ENCODE results near the gene VAMP3. TPM values are rescaled to one million over a fixed set of nuclear protein-coding genes. Genes with fewer than 3 reads are reported as not detected.

Gene VAMP3
- total and polyA plus RNA-seq, 9 of the 15 experiments (the other 6 are each of a cell fraction or from before 2014, with no cell fraction given) = 27.1 to 71.3 (median 47.5) TPM

- TF ChIP-seq AFF4 (CRISPR knock-in tag; IDR thresholded peaks at IDR 0.05) (no peak), KLF10 (CRISPR knock-in tag; IDR thresholded peaks at IDR 0.05) (no peak), JUND (IDR thresholded peaks at IDR 0.05; ENCODE audit: borderline replicate concordance, low read depth, low read length) (peak; percentile 38; the same call in 1 of the 2 replicates), JUND (tag; IDR thresholded peaks at IDR 0.05; ENCODE audit: borderline replicate concordance, low read depth, low read length) (no peak; the same call in 2 of the 3 replicates), TARDBP (IDR thresholded peaks at IDR 0.05) (no peak), ZNF589 (CRISPR knock-in tag; IDR thresholded peaks at IDR 0.05; ENCODE audit: low read depth) (no peak), ZNF785 (CRISPR knock-in tag; IDR thresholded peaks at IDR 0.05) (no peak), TCF7L2 (IDR thresholded peaks at IDR 0.05; ENCODE audit: low read depth, low read length) (no peak), MCM3 (IDR thresholded peaks at IDR 0.05) (no peak), SMARCE1 (IDR thresholded peaks at IDR 0.05) (no peak), MCM7 (IDR thresholded peaks at IDR 0.05) (no peak), FOXK1 (CRISPR knock-in tag; IDR thresholded peaks at IDR 0.05; ENCODE audit: borderline replicate concordance) (no peak), E2F5 (CRISPR knock-in tag; IDR thresholded peaks at IDR 0.05) (no peak), BRF1 (IDR thresholded peaks at IDR 0.05; ENCODE audit: borderline replicate concordance, extremely low read depth, insufficient read length) (no peak), NR4A1 (CRISPR knock-in tag; IDR thresholded peaks at IDR 0.05) (no peak), NR4A1 (tag; IDR thresholded peaks at IDR 0.05) (0 out of 2 replicates have a peak, but pooled peaks have one; percentile 39), CBFA2T3 (IDR thresholded peaks at IDR 0.05) (no peak), ZNF143 (CRISPR knock-in tag; IDR thresholded peaks at IDR 0.05) (no peak), RBFOX2 (IDR thresholded peaks at IDR 0.05; ENCODE audit: low read depth, low read length) (peak; percentile 49; the same call in 1 of the 2 replicates), SP2 (IDR thresholded peaks at IDR 0.05; ENCODE audit: extremely low read depth, low read depth, low read length, poor library complexity, severe bottlenecking) (peak; percentile 66), ZBTB7A (IDR thresholded peaks at IDR 0.05; ENCODE audit: borderline replicate concordance, control insufficient read depth, low read depth, low read length) (peak; percentile 39; the same call in 1 of the 2 replicates), SMARCC2 (IDR thresholded peaks at IDR 0.05; ENCODE audit: low read depth) (no peak), TAF7 (tag; IDR thresholded peaks at IDR 0.05) (no peak), FOXP4 (CRISPR knock-in tag; IDR thresholded peaks at IDR 0.05; ENCODE audit: borderline replicate concordance) (no peak), KHSRP (IDR thresholded peaks at IDR 0.05) (no peak)
These were observed 12.9 kb downstream of the VAMP3 start, which contains the start of gene PER3 (continued) for GRCh38 chr1:7783826-7784491.
